AG04449 (cell line): Measurements from ENCODE around the gene RAB44.

Experiments used
- CTCF ChIA-PET: fragments of 350-600 bp; formaldehyde crosslinking; extraction: SDS; loops from one replicate; lab custom pipeline; 2021; ENCODE audit warnings: antibody characterized with exemption; lab: Yijun Ruan, JAX
- POLR2A ChIA-PET: fragments of 400-600, 350-600 bp; formaldehyde crosslinking; extraction: SDS; loops from one replicate; lab custom pipeline; 2020; ENCODE audit warnings: antibody characterized with exemption, inconsistent platforms; lab: Yijun Ruan, JAX
- DNase-seq: peaks from one replicate; pipeline ENCODE4 v3.0.0-alpha.2; 2010; ENCODE audit warnings: low read depth, low spot score
- H3K4me3 ChIP-seq: 2 replicates; pipeline ENCODE4 v1.5.1; 2011; ENCODE audit warnings: low read depth, mild to moderate bottlenecking, control low read depth, low read length
- CTCF ChIP-seq: IDR thresholded peaks from one replicate; pipeline ENCODE4 v1.5.1; 2011; ENCODE audit warnings: mild to moderate bottlenecking, moderate library complexity, low read length, control low read depth, inconsistent platforms; ENCODE audit not compliant: insufficient read depth; ENCODE audit errors: missing control alignments

RAB44 gene

GRCh38 chr6:36717231-36717825 lies 19.7 kb downstream of the RAB44 start:
- no peak for DNase-seq
- TF ChIP-seq CTCF, result no peak
- ChIA-PET CTCF (interaction anchor here (1.3 to 18.0 kb wide), 4 partner anchors 8 to 103 kb away, joined by 4 to 179 read pairs (median 6); no protein-coding TSS in a partner anchor), POLR2A (no interaction called here)
- no peak overlapping the region for H3K4me3 ChIP-seq

GRCh38 chr6:36717871-36718540 lies 20.4 kb downstream of the RAB44 start:
- ChIA-PET CTCF (interaction anchor here (1.4 to 18.0 kb wide), 4 partner anchors 9 to 104 kb away, joined by 4 to 179 read pairs (median 7); no protein-coding TSS in a partner anchor), POLR2A (no interaction called here)
- H3K4me3 ChIP-seq, result no peak overlapping the region
- DNase-seq, result no peak
- no peak for TF ChIP-seq CTCF

GRCh38 chr6:36718560-36718959 lies 20.9 kb downstream of the RAB44 start:
- no peak for TF ChIP-seq CTCF
- POLR2A ChIA-PET, result no interaction called here

GRCh38 chr6:36719126-36719525 lies 21.5 kb downstream of the RAB44 start:
- no peak for DNase-seq
- TF ChIP-seq CTCF, result no peak
- ChIA-PET POLR2A (no interaction called here), CTCF (interaction anchor here (1.9 to 18.0 kb wide), 2 partner anchors 40 to 105 kb away, joined by 7 to 179 read pairs; no protein-coding TSS in a partner anchor)
- no peak overlapping the region for H3K4me3 ChIP-seq

More at GRCh38 chr6:36718560-36718959, 20.9 kb downstream of the RAB44 start:
- DNase-seq, result no peak
- no peak overlapping the region for H3K4me3 ChIP-seq
- CTCF ChIA-PET, result interaction anchor here (1.4 to 18.0 kb wide), 3 partner anchors 9 to 105 kb away, joined by 4 to 179 read pairs (median 7); no protein-coding TSS in a partner anchor

GRCh38 chr6:36720251-36721141 lies 22.9 kb downstream of the RAB44 start:
- ChIA-PET CTCF (interaction anchor here (0.9 to 18.0 kb wide), 3 partner anchors 11 to 276 kb away, joined by 3 to 179 read pairs (median 5); no protein-coding TSS in a partner anchor), POLR2A (interaction anchor here (0.9 kb wide), 1 partner anchor 16 kb away, joined by 3 read pairs; no protein-coding TSS in a partner anchor)
- no peak for DNase-seq
- H3K4me3 ChIP-seq, result no peak overlapping the region
- no peak for TF ChIP-seq CTCF
